HG03558 (cell line): ENCODE measurements around the gene TTC38.

Experiments
- ATAC-seq: cut with Tn5 transposase; IDR thresholded peaks from one replicate; pipeline ENCODE4 v1.9.1; 2021; ENCODE audit warnings: moderate number of reproducible peaks; ENCODE audit not compliant: unreplicated experiment; ENCODE audit errors: extremely low read depth

Gene TTC38

GRCh38 chr22:46320716-46321386, 53.0 kb downstream of the TTC38 start:
- no peak for ATAC-seq

- no peak for ATAC-seq
Measured at GRCh38 chr22:46322711-46323110, 54.9 kb downstream of the TTC38 start.

GRCh38 chr22:46323162-46323561, 55.4 kb downstream of the TTC38 start:
- ATAC-seq, result no peak

GRCh38 chr22:46326066-46326680, 58.4 kb downstream of the TTC38 start:
- no peak for ATAC-seq

GRCh38 chr22:46327691-46328465, 60.1 kb downstream of the TTC38 start:
- no peak for ATAC-seq

GRCh38 chr22:46328797-46329196, 61.0 kb downstream of the TTC38 start:
- no peak for ATAC-seq

GRCh38 chr22:46329616-46330015, 61.8 kb downstream of the TTC38 start:
- ATAC-seq, result no peak

- ATAC-seq, result no peak
Measured at GRCh38 chr22:46330426-46330825, 62.6 kb downstream of the TTC38 start.

- ATAC-seq, result no peak
Measured at GRCh38 chr22:46331496-46331895, 63.7 kb downstream of the TTC38 start.

- peak; percentile 65 for ATAC-seq
Measured at GRCh38 chr22:46335201-46336118, 67.7 kb downstream of the TTC38 start, which contains the start of gene TRMU. Gene TRMU, plus strand, starts transcription at chr22:46335714. Its CDS starts 51 bp downstream, at chr22:46335765.

GRCh38 chr22:46336119-46337078, 68.6 kb downstream of the TTC38 start:
- ATAC-seq, result no peak

GRCh38 chr22:46337870-46338269, 70.1 kb downstream of the TTC38 start:
- ATAC-seq, result no peak

GRCh38 chr22:46338636-46339035, 70.8 kb downstream of the TTC38 start:
- no peak for ATAC-seq

GRCh38 chr22:46339956-46340355, 72.1 kb downstream of the TTC38 start:
- no peak for ATAC-seq

GRCh38 chr22:46340676-46341075, 72.9 kb downstream of the TTC38 start:
- no peak for ATAC-seq
